ENCODE measurements around the gene FGD2.

Gene FGD2

DNA sequence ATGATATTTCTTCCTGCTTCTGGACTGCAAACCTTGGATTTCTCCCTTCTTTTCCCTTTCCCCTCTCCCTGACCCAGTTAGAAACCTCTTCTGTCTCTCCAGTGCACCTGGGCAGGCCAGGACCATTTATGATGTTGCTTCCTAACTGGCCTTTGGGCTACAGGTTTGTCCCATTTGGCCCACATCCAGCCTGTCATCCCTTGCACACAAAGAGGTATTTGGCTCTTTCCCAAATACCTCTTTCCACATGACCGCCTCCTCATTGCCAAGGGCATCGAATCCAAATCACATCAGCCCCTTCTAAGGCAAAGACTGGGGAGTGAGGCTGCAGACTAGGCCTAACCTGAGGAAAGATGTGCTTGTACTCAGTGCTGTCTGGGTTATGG, 13.6 kb downstream of the FGD2 start:
- no peaks in the 10 kb centered on the region for H3K9me3 ChIP-seq (ENCODE audit: control insufficient read depth, insufficient read depth, low read length)
- H3K36me3 ChIP-seq (ENCODE audit: control insufficient read depth, low read length): no peaks in the 10 kb centered on the region
- H3K4me2 ChIP-seq (ENCODE audit: low read length): no peak overlapping the region
- H3K27me3 ChIP-seq (ENCODE audit: control insufficient read depth, low read length): no peaks in the 10 kb centered on the region
- no peaks in the 10 kb centered on the region for H3F3A ChIP-seq (ENCODE audit: control insufficient read depth, insufficient read depth)
- H3K27ac ChIP-seq (ENCODE audit: low read depth, low read length): no peak overlapping the region
- peaks cover 12% of the 10 kb centered on the region for H3K4me1 ChIP-seq (ENCODE audit: control insufficient read depth, low read length)
- no peaks in the 10 kb centered on the region for H4K20me1 ChIP-seq (ENCODE audit: control insufficient read depth, insufficient read depth, low read depth, low read length)
- no peaks in the 10 kb centered on the region for H3K9me2 ChIP-seq (replicated peaks; ENCODE audit: control insufficient read depth, low read length)
- no peak overlapping the region for H3K4me3 ChIP-seq (ENCODE audit: low read length)
- TF ChIP-seq, protein P1, sequence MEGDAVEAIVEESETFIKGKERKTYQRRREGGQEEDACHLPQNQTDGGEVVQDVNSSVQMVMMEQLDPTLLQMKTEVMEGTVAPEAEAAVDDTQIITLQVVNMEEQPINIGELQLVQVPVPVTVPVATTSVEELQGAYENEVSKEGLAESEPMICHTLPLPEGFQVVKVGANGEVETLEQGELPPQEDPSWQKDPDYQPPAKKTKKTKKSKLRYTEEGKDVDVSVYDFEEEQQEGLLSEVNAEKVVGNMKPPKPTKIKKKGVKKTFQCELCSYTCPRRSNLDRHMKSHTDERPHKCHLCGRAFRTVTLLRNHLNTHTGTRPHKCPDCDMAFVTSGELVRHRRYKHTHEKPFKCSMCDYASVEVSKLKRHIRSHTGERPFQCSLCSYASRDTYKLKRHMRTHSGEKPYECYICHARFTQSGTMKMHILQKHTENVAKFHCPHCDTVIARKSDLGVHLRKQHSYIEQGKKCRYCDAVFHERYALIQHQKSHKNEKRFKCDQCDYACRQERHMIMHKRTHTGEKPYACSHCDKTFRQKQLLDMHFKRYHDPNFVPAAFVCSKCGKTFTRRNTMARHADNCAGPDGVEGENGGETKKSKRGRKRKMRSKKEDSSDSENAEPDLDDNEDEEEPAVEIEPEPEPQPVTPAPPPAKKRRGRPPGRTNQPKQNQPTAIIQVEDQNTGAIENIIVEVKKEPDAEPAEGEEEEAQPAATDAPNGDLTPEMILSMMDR (IDR thresholded peaks at IDR 0.05; ENCODE audit: low read depth, low read length, poor library complexity, severe bottlenecking): no peak
- TF ChIP-seq EZH2phosphoT487 (IDR thresholded peaks at IDR 0.05; ENCODE audit: borderline replicate concordance, low read length): no peak
- no peaks in the 10 kb centered on the region for H3K79me2 ChIP-seq (ENCODE audit: control insufficient read depth, low read length)

DNA sequence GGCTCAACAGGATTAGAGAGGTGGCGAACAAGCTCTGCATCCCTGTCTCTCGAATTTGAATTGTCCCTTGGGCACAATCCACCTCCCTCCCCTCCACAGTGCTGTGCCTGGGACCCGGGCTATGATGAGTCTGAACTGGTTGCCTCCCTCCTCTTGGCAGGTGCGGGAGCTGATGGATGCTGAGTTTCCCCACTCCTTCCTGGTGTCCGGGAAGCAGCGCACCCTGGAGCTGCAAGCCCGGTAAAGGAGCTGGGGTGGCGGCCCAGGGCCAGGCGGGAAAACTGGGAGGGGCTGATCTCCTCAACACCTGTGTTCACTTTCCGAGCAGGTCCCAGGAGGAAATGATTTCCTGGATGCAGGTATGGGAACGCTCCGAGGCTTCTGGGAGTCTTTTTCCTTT, 14.9 kb downstream of the FGD2 start:
- Histone ChIP-seq H3F3A (ENCODE audit: control insufficient read depth, insufficient read depth) (no peaks in the 10 kb centered on the region), H3K27ac (ENCODE audit: low read depth, low read length) (no peak overlapping the region), H3K9me3 (ENCODE audit: control insufficient read depth, insufficient read depth, low read length) (no peaks in the 10 kb centered on the region), H3K79me2 (ENCODE audit: control insufficient read depth, low read length) (no peaks in the 10 kb centered on the region), H3K9me2 (replicated peaks; ENCODE audit: control insufficient read depth, low read length) (no peaks in the 10 kb centered on the region), H3K27me3 (ENCODE audit: control insufficient read depth, low read length) (no peaks in the 10 kb centered on the region), H3K36me3 (ENCODE audit: control insufficient read depth, low read length) (no peaks in the 10 kb centered on the region), H3K4me3 (ENCODE audit: low read length) (no peak overlapping the region), H4K20me1 (ENCODE audit: control insufficient read depth, insufficient read depth, low read depth, low read length) (no peaks in the 10 kb centered on the region), H3K4me2 (ENCODE audit: low read length) (no peak overlapping the region), H3K4me1 (ENCODE audit: control insufficient read depth, low read length) (peaks cover 12% of the 10 kb centered on the region)
- TF ChIP-seq, protein P1 (IDR thresholded peaks at IDR 0.05; ENCODE audit: low read depth, low read length, poor library complexity, severe bottlenecking): no peak
- TF ChIP-seq EZH2phosphoT487 (IDR thresholded peaks at IDR 0.05; ENCODE audit: borderline replicate concordance, low read length): no peak

DNA sequence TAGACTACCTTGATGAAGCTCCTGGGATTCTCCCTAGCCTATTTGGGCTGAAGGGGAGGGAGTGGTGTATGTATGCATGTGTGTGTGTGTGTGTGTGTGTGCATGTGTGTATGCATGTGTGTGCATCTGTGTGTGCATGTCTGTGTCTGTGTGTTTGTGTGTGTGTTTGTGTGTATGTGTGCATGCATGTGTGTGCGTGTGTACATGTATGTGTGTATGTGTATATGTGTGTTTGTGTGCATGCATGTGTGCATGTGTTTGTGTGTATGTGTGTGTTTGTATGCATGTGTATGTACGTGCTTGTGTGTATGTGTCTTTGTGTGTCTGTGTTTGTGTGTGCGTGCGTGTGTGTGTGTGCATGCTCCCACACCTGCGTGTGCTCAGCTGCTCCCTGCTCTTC, 15.4 kb downstream of the FGD2 start:
- H3F3A ChIP-seq (ENCODE audit: control insufficient read depth, insufficient read depth): no peaks in the 10 kb centered on the region
- H3K79me2 ChIP-seq (ENCODE audit: control insufficient read depth, low read length): no peaks in the 10 kb centered on the region
- H3K27me3 ChIP-seq (ENCODE audit: control insufficient read depth, low read length): no peaks in the 10 kb centered on the region
- TF ChIP-seq EZH2phosphoT487 (IDR thresholded peaks at IDR 0.05; ENCODE audit: borderline replicate concordance, low read length): no peak
- TF ChIP-seq, protein P1 (IDR thresholded peaks at IDR 0.05; ENCODE audit: low read depth, low read length, poor library complexity, severe bottlenecking): no peak
- no peak overlapping the region for H3K4me3 ChIP-seq (ENCODE audit: low read length)
- no peaks in the 10 kb centered on the region for H3K36me3 ChIP-seq (ENCODE audit: control insufficient read depth, low read length)
- no peaks in the 10 kb centered on the region for H3K9me3 ChIP-seq (ENCODE audit: control insufficient read depth, insufficient read depth, low read length)
- no peak overlapping the region for H3K27ac ChIP-seq (ENCODE audit: low read depth, low read length)
- no peaks in the 10 kb centered on the region for H3K9me2 ChIP-seq (replicated peaks; ENCODE audit: control insufficient read depth, low read length)
- no peaks in the 10 kb centered on the region for H4K20me1 ChIP-seq (ENCODE audit: control insufficient read depth, insufficient read depth, low read depth, low read length)
- H3K4me2 ChIP-seq (ENCODE audit: low read length): no peak overlapping the region
- H3K4me1 ChIP-seq (ENCODE audit: control insufficient read depth, low read length): peaks cover 12% of the 10 kb centered on the region
